CD4-positive, alpha-beta T cell (primary cell): Measurements from ENCODE around the gene POU4F3. TPM values are rescaled to one million over a fixed set of nuclear protein-coding genes. Genes with fewer than 3 reads are reported as not detected.

Experiments
- ATAC-seq: fragments of 200-7000 bp; cut with Tn5 transposase; one replicate; pipeline ENCODE4 v1.10.0; 2022; ENCODE audit warnings: mild to moderate bottlenecking; ENCODE audit not compliant: poor library complexity
- CTCF ChIA-PET: fragments of 350-600 bp; sonication (Branson Sonifier 250); formaldehyde crosslinking; loops from one replicate; lab custom pipeline; 2021; ENCODE audit warnings: antibody characterized with exemption, inconsistent platforms; lab: Charles Lee
- POLR2A ChIA-PET: fragments of 350-600 bp; sonication (Branson Sonifier 250); formaldehyde crosslinking; loops from one replicate; lab custom pipeline; 2021; ENCODE audit warnings: antibody characterized with exemption, inconsistent platforms; lab: Charles Lee
- DNase-seq, 14 experiments: peaks; one replicate each; pipeline ENCODE4 v3.0.0-alpha.2; 2013 to 2020; ENCODE audit warnings: mixed read lengths in 2 of 14
- H3K27ac ChIP-seq, 2 donors: one replicate each; pipeline versions ENCODE4 v1.5.1 to v1.7.0; 2013; ENCODE audit warnings: low read length in 2 of 2, low read depth in 1 of 2, mild to moderate bottlenecking in 1 of 2
- H3K27me3 ChIP-seq, 2 experiments: 1 replicate in 1 of 2; 2 replicates in 1 of 2; pipeline versions ENCODE4 v1.6.1 to v1.7.0; 2013; ENCODE audit warnings: low read length in 2 of 2, control low read depth in 1 of 2, mild to moderate bottlenecking in 1 of 2, moderate library complexity in 1 of 2; ENCODE audit not compliant: insufficient read depth in 2 of 2, control insufficient read depth in 1 of 2
- H3K36me3 ChIP-seq: one replicate; pipeline ENCODE4 v1.6.1; 2013; ENCODE audit warnings: low read length, control low read depth; ENCODE audit not compliant: insufficient read depth
- H3K4me1 ChIP-seq: one replicate; pipeline ENCODE4 v1.6.1; 2013; ENCODE audit warnings: low read length, control low read depth; ENCODE audit not compliant: insufficient read depth
- H3K4me3 ChIP-seq: one replicate; pipeline ENCODE4 v1.5.1; 2013; ENCODE audit warnings: mild to moderate bottlenecking, low read length, moderate library complexity
- H3K9me3 ChIP-seq, 2 experiments: 1 replicate in 1 of 2; 2 replicates in 1 of 2; pipeline versions ENCODE4 v1.6.1 to v1.7.0; 2013; ENCODE audit warnings: low read length in 2 of 2, mild to moderate bottlenecking in 2 of 2, control low read depth in 1 of 2, moderate library complexity in 1 of 2; ENCODE audit not compliant: control insufficient read depth in 1 of 2, insufficient read depth in 1 of 2
- H3K27ac Mint-ChIP-seq: one replicate; pipeline ENCODE4 v1.8.0; 2020; ENCODE audit warnings: mixed read lengths
- H3K27me3 Mint-ChIP-seq: one replicate; pipeline ENCODE4 v1.8.0; 2021; ENCODE audit warnings: mixed read lengths
- H3K36me3 Mint-ChIP-seq: one replicate; pipeline ENCODE4 v1.8.0; 2021; ENCODE audit warnings: low read depth, mixed read lengths
- H3K4me1 Mint-ChIP-seq: one replicate; pipeline ENCODE4 v1.8.0; 2021; ENCODE audit warnings: low read depth, mixed read lengths
- H3K4me3 Mint-ChIP-seq: one replicate; pipeline ENCODE4 v1.8.0; 2020; ENCODE audit warnings: mild to moderate bottlenecking, mixed read lengths
- H3K9me3 Mint-ChIP-seq: one replicate; pipeline ENCODE4 v1.8.0; 2020; ENCODE audit warnings: mixed read lengths
- intact Hi-C, 2 experiments: fragments of 100-400 bp; cut with DNase I in 1 of 2; cut with micrococcal nuclease in 1 of 2; formaldehyde crosslinking; loops; one replicate each; pipeline versions ENCODE4 v1.15.1 to v1.9.0; 2023 to 2025; cut with DNase I, micrococcal nuclease
- total RNA-seq, 174 experiments: library from RNA in 2 of 174; stranded (reverse) in 2 of 174; gene quantifications; one replicate each; pipeline ENCODE4 v1.2.3 and lab custom pipeline; 2021 to 2026
- TF ChIP-seq, protein P1 (sequence below): fragments of 200-600 bp; IDR thresholded peaks from one replicate; pipeline ENCODE4 v1.8.0; 2022; ENCODE audit warnings: antibody characterized with exemption, mild to moderate bottlenecking

Gene POU4F3
- total RNA-seq, 2 experiments from 2014 or later: 0.17 to 0.22 TPM

DNA sequence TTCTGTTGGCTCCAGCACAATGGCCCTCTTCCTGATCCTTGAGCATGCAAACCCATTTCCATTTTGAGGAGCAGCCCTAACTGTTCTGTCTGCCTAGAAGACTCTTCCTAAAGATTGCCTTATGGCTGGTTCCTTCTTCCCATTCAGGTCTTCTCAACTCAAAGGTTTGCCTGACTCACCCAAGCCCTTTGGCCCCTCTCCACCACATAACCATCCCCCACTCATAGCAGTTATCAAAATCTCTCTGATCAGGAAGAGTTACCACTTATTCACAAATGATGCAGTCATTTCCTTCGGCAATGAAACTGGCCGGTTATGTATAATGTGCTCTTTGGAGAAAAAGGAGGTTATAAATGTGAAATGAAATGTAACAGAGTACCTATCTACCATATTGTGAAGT is 8.9 kb upstream of the POU4F3 start:
- Mint-ChIP-seq H3K27me3 (peaks cover 72% of the 10 kb centered on the region), H3K36me3 (no peaks in the 10 kb centered on the region), H3K4me3 (no peak overlapping the region), H3K27ac (no peak overlapping the region), H3K9me3 (no peaks in the 10 kb centered on the region), H3K4me1 (no peaks in the 10 kb centered on the region)
- ATAC-seq (no peak), DNase-seq (no peak)
- ChIA-PET CTCF (no interaction called here), POLR2A (no interaction called here)
- Histone ChIP-seq H3K36me3 (no peaks in the 10 kb centered on the region), H3K27me3 (peaks cover 36% of the 10 kb centered on the region in 2 experiments), H3K9me3 (peaks cover 0 to 15% of the 10 kb centered on the region in 2 experiments), H3K27ac (no peak overlapping the region), H3K4me3 (no peak overlapping the region), H3K4me1 (no peaks in the 10 kb centered on the region)
- intact Hi-C loops: no loop called here
- TF ChIP-seq, protein P1, sequence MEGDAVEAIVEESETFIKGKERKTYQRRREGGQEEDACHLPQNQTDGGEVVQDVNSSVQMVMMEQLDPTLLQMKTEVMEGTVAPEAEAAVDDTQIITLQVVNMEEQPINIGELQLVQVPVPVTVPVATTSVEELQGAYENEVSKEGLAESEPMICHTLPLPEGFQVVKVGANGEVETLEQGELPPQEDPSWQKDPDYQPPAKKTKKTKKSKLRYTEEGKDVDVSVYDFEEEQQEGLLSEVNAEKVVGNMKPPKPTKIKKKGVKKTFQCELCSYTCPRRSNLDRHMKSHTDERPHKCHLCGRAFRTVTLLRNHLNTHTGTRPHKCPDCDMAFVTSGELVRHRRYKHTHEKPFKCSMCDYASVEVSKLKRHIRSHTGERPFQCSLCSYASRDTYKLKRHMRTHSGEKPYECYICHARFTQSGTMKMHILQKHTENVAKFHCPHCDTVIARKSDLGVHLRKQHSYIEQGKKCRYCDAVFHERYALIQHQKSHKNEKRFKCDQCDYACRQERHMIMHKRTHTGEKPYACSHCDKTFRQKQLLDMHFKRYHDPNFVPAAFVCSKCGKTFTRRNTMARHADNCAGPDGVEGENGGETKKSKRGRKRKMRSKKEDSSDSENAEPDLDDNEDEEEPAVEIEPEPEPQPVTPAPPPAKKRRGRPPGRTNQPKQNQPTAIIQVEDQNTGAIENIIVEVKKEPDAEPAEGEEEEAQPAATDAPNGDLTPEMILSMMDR: no peak

DNA sequence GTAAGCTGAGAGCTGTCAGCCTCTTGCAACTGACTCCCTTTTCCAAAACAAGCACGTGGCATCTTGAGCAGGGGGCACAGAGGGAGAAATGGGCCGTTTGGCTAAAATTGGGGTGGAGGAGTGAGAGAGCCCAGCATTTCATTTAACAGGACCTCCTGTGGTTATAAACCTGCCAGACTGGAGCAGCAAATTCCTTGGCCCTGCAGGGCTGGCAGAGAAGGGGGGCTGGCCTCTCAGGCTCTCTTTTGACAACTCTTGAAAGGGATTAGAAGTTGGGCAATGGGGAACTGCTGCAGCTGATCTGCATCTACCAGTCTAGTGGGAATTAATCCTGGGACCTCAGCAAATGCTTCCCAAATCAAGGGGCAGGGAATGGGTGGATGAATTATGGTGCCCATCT is 7.2 kb upstream of the POU4F3 start:
- no peak for DNase-seq
- H3K9me3 Mint-ChIP-seq: no peaks in the 10 kb centered on the region
- no peak overlapping the region for H3K4me3 Mint-ChIP-seq
- no peaks in the 10 kb centered on the region for H3K36me3 Mint-ChIP-seq
- peaks cover 0 to 15% of the 10 kb centered on the region in 2 experiments for H3K9me3 ChIP-seq
- no peak overlapping the region for H3K4me3 ChIP-seq
- no peak overlapping the region for H3K27ac ChIP-seq
- ChIA-PET CTCF (no interaction called here), POLR2A (no interaction called here)
- H3K27ac Mint-ChIP-seq: no peak overlapping the region
- no peaks in the 10 kb centered on the region for H3K4me1 Mint-ChIP-seq
- peaks cover 44 to 49% of the 10 kb centered on the region in 2 experiments for H3K27me3 ChIP-seq
- peaks cover 84% of the 10 kb centered on the region for H3K27me3 Mint-ChIP-seq
- no peak for ATAC-seq
- TF ChIP-seq, protein P1: no peak
- no peaks in the 10 kb centered on the region for H3K4me1 ChIP-seq
- intact Hi-C loops: no loop called here
- H3K36me3 ChIP-seq: no peaks in the 10 kb centered on the region

DNA sequence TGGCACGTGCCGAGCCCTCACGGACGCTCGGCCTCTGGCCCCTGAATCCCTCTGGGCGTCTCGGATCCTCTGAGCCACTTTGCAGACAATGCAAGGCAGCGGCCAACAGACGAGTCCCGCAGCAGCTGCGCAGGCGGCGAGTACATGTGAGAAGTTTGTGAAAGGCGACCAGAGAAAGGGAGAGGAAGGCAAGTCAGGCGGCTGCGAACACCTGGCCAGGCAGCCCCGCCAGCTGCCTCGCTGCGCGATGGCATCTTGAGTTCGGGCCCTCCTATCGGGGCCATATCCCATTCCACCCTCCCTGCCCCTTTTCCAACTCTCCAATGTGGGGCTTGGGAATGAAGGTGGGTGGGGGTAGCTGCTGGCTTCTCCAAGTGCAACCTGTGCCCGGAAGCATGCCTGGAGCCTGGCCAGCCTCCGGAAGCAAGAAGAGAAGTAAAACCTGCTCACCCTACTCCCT is 4.5 kb upstream of the POU4F3 start:
- ATAC-seq (no peak), DNase-seq (no peak)
- Mint-ChIP-seq H3K4me1 (peaks cover 10% of the 10 kb centered on the region), H3K4me3 (no peak overlapping the region), H3K27ac (no peak overlapping the region), H3K36me3 (no peaks in the 10 kb centered on the region), H3K27me3 (peaks cover 85% of the 10 kb centered on the region), H3K9me3 (no peaks in the 10 kb centered on the region)
- intact Hi-C loops: no loop called here
- H3K27ac ChIP-seq: no peak overlapping the region
- peaks cover 59 to 76% of the 10 kb centered on the region in 2 experiments for H3K27me3 ChIP-seq
- POLR2A ChIA-PET: no interaction called here
- no peaks in the 10 kb centered on the region for H3K36me3 ChIP-seq
- H3K4me1 ChIP-seq: no peaks in the 10 kb centered on the region
- CTCF ChIA-PET: no interaction called here
- no peak overlapping the region for H3K4me3 ChIP-seq
- peaks cover 0 to 31% of the 10 kb centered on the region in 2 experiments for H3K9me3 ChIP-seq
- TF ChIP-seq, protein P1: no peak
